HG03039 (cell line): ENCODE data around the gene USP49.

ENCODE experiments used
- ATAC-seq: cut with Tn5 transposase; IDR thresholded peaks from one replicate; pipeline ENCODE4 v1.9.1; 2021; ENCODE audit warnings: mild to moderate bottlenecking, moderate library complexity; ENCODE audit not compliant: unreplicated experiment

Gene USP49

DNA sequence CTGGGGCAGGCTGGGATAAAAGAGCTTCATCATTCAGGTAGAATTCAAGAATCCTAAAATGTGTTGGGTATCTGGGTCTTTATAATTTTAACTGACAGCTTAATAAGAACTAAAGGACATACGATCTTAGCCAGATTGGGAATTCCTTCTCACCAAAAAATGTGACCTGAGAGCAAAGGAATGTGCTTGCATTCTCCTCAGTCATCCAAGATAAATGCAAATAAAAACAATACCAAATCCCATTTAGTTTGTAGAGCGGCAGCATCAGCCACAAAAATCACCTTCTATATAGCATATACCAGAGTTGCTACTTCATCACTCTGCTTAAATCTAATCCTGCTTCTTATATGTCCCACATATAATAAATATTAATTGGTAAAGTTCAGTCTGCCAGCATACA, 16.9 kb downstream of the USP49 start:
- no peak for ATAC-seq

GRCh38 chr6:41877051-41877680, 18.0 kb downstream of the USP49 start:
- no peak for ATAC-seq

DNA sequence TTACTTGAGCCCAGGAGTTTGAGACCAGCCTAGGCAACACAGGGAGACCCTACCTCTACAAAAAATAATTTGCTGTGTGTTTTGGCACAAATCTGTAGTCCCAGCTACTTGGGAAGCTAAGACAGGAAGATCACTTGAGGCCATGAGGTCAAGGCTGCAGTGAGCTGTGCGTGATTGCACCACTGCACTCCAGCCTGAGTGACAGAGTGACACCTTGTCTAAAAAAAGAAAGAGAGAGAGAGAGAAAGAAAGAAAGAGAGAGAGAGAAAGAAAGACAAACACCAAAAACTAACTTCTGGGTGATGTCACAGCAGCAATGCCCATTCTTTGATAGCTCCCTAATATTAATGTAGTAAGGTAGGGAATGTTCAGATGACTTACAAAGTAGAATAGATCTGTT, 20.4 kb downstream of the USP49 start:
- no peak for ATAC-seq

- no peak for ATAC-seq
Observed at GRCh38 chr6:41872147-41872546, 23.0 kb downstream of the USP49 start.

DNA sequence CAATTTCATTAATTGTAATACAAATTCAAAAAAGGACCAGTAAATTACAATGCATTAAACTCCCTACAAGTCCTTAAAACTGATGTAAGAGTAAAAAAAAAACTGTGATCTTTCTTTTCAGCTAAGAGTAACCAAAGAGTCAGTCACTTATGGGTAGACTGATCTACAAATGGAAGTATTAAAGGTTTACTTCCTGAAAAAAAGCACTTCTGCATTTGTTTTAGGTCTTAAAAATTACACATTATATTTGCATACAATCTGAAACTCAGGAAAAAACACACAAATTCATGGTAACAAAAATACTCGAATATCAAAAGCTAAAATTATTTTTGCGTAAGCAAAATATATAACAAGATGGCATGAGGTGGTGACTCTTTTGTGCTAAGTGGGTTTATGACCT, 23.5 kb downstream of the USP49 start:
- ATAC-seq = no peak

DNA sequence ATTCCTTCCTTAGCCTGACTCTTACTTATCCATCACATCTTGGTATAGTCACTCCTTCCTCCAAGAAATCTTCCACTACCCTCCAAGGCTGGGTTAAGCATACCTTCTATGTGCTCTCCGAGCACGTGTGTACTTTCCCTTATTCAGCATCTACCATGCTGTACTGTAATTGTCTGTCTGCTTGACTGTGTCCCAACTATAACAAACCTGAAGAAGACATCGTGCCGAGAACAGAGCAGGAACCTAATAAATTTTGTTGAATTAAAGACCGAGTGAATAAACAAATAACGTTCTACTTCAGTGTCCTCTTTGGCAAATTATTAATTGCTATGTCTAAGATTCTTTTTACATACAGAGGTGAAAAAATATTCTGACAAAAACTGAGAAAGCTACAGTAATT, 35.8 kb downstream of the USP49 start:
- ATAC-seq = no peak

DNA sequence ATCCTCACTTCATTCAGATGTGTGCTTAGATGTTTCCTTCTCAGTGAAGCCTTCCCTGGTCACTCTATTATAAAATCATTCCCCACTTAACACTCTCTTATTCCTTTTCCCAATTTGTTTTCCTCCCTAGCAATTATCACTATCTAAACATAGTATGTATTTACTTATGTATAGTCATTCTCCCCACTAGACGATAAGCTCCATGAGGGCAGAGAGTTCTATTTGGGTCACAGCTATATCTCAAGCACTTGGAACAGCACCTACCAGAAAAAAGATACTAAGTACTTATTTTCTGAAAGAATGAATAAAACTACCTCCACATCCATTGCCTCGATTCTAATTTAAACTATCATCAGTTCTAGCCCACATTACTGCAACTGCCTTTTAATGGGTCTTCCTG, 36.5 kb downstream of the USP49 start:
- ATAC-seq = no peak

DNA sequence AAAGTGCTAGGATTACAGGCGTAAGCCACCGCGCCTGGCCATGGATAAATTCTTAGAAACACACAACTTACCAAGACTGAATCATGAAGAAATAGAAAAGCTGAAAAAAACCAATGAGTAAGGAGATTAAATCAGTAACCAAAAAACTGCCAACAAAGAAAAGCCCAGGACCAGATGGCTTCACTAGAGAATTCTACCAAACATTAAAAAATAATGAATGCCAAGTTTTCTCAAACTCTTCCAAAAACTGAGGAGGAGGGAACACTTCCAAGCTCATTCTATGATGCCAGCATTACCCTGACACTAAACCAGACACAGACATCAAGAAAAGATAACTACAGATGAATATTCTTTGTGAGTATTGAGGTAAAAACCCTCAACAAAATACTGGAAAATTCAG, 44.3 kb downstream of the USP49 start:
- ATAC-seq = no peak

- no peak for ATAC-seq
Observed at GRCh38 chr6:41846666-41847237, 48.4 kb downstream of the USP49 start.

DNA sequence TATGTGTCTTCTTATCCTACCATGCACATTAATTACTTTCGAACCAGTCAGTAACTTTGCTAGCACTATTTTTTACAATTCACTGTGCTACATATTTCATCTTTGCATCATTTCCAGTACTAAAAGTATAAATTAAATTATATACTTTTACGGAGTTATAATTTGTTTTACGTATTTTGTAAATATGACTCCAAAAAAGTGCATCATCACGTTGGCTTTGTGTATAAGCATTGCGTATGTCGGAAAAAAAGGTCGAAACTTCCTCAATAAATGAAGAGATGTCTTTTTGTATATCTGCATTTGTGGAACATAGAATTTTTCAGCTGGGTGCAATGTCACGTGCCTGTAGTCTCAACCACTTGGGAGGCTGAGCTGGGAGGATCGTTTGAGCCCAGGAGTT, 52.0 kb downstream of the USP49 start:
- ATAC-seq = no peak

- ATAC-seq = no peak
Observed at GRCh38 chr6:41840326-41840725, 54.8 kb downstream of the USP49 start.

DNA sequence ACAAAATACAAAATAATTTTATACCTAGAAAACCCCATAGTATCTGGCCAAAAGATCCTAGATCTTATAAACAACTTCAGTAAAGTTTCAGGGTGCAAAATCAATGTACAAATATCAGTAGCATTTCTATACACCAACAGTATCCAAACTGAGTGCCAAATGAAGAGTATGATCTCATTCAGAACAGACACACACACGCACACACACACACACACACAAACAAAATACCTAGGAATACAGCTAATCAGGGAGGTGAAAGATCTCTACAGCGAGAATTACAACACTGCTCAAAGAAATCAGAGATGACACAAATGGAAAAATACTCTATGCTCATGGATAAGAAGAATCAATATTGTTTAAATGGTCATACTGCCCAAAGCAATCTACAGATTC, 58.5 kb downstream of the USP49 start:
- ATAC-seq = no peak

DNA sequence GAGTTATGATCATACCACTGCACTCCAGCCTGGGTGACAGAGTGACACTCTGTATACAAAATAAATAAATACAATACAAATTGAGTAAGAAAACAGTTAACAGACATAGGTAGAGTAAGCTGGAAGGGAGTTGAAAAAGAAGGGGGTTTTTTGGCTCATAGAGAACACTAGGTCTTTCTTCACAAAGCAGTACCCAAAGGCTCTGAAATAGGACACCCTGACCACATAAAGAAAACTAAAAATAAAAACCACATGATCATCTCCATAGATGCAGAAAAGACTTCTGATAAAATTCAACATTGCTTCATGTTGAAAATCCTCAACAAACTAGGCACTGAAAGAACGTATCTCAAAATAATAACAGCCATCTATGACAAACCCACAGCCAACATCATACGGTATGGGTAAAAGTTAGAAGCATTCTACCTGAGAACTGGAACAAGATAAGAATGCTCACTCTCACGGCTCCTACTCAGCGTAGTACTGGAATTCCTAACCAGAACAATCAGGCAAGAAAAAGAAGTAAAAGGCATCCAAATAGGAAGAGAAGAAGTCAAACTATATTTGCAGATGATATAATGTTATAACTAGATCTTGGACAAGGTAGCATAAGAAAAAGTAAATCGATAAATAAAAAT, 59.0 kb downstream of the USP49 start:
- no peak for ATAC-seq

- no peak for ATAC-seq
Observed at GRCh38 chr6:41832263-41832662, 62.9 kb downstream of the USP49 start.

DNA sequence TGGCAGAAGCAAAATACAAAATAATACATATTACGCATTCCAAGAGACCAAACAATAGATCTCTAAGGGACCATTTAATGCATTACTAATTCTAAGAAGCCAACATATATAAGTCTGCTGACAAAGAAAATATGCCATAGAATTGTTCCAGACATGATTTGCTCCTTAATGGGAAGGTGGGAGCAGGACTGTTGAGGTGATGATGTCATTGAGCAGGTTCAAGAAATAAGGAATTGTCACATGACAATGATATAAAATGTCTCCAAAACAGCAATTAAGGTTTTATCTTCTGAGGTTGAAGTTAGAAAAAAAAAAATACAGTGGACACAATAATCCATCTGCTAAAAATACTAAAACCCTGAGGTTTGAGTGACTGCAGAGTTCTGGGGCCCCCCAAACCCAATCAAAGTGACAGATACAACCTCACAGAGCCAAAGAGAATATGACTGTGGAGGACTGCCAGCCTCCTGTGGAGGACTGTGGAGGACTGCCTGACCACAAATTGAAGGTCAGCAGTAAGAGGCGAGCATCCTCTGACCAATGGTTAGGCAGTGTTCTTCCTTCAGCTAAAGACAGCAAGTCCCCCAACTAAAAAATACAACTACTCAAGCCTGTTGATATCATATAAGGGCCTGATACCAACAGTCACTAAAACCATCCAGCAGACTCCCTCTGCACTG, 68.7 kb downstream of the USP49 start:
- no peak for ATAC-seq

GRCh38 chr6:41824571-41825569, 70.3 kb downstream of the USP49 start:
- ATAC-seq = no peak

- no peak for ATAC-seq
Observed at GRCh38 chr6:41823178-41823577, 72.0 kb downstream of the USP49 start.

DNA sequence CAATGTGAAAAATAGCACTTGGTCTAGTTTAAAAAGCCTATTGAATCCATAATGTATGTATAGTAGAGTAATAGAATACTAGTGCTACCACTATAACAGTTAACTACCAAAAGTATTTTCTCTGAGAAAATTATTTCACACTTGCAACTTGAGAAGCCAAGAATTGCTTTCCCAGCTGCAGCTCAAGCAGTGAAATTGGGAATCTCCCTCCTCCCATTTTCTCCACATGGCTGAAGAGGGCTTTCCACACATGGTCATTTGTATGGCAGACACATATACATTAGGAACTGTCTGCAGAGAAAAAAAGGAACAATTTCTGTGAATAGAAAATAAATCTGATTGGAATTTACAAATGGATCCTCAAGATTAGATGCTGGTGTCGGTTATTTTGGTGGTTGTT, 73.2 kb downstream of the USP49 start:
- ATAC-seq = no peak

DNA sequence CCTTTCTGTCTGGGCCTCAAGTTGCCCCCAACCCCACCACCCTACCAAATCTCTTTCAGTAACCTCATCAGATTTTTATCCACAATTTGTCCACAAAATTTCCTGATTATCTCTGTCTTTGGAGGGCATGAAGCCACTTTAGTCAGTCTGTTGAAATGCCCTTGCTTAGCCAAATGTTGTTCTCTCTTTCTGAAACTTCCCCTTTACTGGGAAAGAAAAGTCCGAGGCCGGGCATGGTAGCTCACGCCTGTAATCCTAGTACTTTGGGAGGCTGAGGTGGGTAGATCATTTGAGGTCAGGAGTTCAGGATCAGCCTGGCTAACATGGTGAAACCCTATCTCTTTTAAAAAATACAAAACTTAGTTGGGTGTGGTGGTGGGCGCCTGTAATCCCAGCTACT, 73.9 kb downstream of the USP49 start:
- no peak for ATAC-seq

- no peak for ATAC-seq
Observed at GRCh38 chr6:41818271-41819054, 76.7 kb downstream of the USP49 start.
